ENCODE results near the gene NOTCH2. TPM values are rescaled to one million over a fixed set of nuclear protein-coding genes. Genes with fewer than 3 reads are reported as not detected.

The NOTCH2 gene
- total RNA-seq, 2 experiments from 2014 or later, result 64.0 to 76.0 TPM

DNA sequence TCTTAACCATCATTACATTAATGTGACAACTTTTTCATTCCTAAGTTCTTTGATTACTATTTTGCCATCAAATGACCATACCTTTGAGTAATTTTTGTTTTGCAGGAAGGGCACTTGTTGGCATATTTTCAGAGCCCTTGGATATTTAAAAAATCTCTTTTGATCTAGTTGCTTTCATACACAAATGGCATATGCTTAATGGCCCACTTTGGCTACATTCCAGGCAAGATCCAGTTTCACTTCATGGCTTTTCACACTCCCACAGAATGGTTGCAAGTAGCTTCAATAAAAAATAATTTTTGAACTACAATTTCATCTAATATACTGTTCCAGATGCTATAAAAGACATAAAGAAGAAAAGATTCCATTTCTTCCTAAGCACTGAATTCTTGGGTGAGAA, 191.3 kb downstream of the NOTCH2 start:
- H3K36me3 Mint-ChIP-seq (ENCODE audit: low read depth), result no peaks in the 10 kb centered on the region
- peaks cover 27% of the 10 kb centered on the region for H3K27me3 Mint-ChIP-seq
- H3K27ac Mint-ChIP-seq, result no peak overlapping the region
- ChIA-PET CTCF (interaction anchor here (1.0 to 2.3 kb wide), 2 partner anchors 8 to 19 kb away, joined by 4 to 11 read pairs; no protein-coding TSS in a partner anchor), POLR2A (no interaction called here)
- no peaks in the 10 kb centered on the region for H3K4me1 Mint-ChIP-seq
- DNase-seq, result no peak
- H3K9me3 Mint-ChIP-seq, result no peaks in the 10 kb centered on the region
- H3K4me3 Mint-ChIP-seq, result no peak overlapping the region

DNA sequence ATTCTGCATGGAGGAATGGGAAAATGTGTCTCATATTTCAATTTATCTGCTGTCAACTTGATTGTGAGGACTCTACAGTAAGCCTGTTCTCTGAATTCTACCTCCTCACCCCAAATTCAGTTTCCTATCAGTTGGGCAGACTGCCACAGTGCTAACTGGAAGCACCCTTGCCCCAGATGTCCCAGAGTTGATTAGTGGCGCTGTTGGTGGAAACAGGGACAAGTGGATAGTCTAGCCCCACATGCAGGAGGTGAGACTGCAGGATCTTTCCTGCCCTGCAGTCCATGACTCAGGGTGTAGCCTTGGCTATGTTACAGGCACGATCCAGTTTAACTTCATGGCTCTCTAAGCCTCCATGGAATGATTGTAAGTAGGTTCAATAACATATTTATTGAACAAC, 195.3 kb downstream of the NOTCH2 start:
- no peaks in the 10 kb centered on the region for H3K36me3 Mint-ChIP-seq (ENCODE audit: low read depth)
- peaks cover 42% of the 10 kb centered on the region for H3K27me3 Mint-ChIP-seq
- H3K9me3 Mint-ChIP-seq, result no peaks in the 10 kb centered on the region
- H3K4me1 Mint-ChIP-seq, result peaks cover 2% of the 10 kb centered on the region
- ChIA-PET POLR2A (no interaction called here), CTCF (interaction anchor here (0.7 to 1.2 kb wide), 3 partner anchors 9 to 15 kb away, joined by 3 read pairs; no protein-coding TSS in a partner anchor)
- no peak overlapping the region for H3K27ac Mint-ChIP-seq
- no peak for DNase-seq
- H3K4me3 Mint-ChIP-seq, result no peak overlapping the region

DNA sequence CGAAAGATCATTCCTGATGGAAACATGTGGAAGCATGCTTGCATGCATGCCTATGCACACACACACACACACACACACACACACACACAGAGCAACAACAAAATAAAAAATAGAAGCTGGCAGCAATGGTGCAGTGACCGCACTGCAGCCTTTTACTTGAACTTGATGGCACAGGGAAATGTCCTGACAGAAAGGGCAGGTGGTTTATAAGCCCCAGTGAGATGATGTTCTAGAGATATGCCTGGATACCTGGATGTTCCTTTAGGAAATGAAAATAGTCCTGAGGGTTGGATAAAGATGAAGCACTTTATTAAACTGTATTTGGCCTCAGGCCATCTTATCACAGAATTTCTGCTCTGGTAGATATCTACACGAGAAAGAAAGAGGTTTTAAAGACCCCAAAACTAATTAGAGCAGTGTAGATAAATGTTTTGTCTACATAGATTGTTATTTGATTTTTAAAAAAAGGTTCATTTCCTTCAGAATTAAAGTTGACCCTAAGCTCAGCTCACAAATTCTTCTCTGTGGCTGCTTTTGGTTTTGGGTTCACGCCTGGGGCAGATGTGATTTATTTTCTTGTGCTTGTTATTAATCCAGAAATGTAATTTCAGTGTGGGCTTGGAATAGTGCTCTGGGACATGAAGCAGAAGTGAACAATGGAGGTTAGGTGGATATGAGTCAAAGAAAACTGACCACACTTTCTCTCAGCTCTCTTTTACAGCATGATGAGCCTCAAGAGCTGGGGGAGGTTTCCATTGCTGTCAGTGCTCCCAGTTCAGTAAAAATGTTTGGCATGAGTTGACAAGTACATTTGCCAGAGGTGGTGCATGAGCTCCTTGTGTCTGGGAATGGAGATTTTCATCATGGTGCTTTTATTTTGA, 196.1 kb downstream of the NOTCH2 start:
- ChIA-PET CTCF (interaction anchor here (0.7 to 1.2 kb wide), 3 partner anchors 8 to 15 kb away, joined by 3 read pairs; no protein-coding TSS in a partner anchor), POLR2A (no interaction called here)
- H3K4me3 Mint-ChIP-seq, result no peak overlapping the region
- no peaks in the 10 kb centered on the region for H3K9me3 Mint-ChIP-seq
- H3K27ac Mint-ChIP-seq, result no peak overlapping the region
- H3K4me1 Mint-ChIP-seq, result peaks cover 2% of the 10 kb centered on the region
- no peaks in the 10 kb centered on the region for H3K36me3 Mint-ChIP-seq (ENCODE audit: low read depth)
- peaks cover 40% of the 10 kb centered on the region for H3K27me3 Mint-ChIP-seq
- DNase-seq, result no peak

DNA sequence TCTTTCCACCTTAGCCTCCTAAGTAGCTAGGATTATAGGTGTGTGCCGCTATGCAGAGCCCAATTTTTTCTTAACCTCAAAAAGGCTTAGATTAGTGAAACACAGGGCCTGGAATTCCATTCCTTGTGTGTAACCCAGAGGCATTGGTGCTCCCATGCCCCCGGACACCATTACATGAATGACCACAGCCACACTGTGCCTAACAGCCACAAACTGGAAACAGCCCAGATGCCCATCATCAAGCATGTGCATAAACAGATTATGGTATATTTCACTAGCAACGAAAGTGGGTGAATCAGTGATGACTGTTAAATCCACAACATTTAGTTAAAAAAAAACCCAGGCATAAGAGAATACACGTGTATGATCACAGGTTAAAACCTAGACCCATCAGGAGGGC, 197.6 kb downstream of the NOTCH2 start:
- Mint-ChIP-seq H3K4me1 (peaks cover 2% of the 10 kb centered on the region), H3K27me3 (peaks cover 39% of the 10 kb centered on the region), H3K36me3 (ENCODE audit: low read depth) (no peaks in the 10 kb centered on the region), H3K4me3 (no peak overlapping the region), H3K9me3 (no peaks in the 10 kb centered on the region), H3K27ac (no peak overlapping the region)
- no peak for DNase-seq
- POLR2A ChIA-PET, result no interaction called here
- CTCF ChIA-PET, result interaction anchor here (0.6 to 1.8 kb wide), 2 partner anchors 11 to 238 kb away, joined by 3 to 5 read pairs; no protein-coding TSS in a partner anchor

DNA sequence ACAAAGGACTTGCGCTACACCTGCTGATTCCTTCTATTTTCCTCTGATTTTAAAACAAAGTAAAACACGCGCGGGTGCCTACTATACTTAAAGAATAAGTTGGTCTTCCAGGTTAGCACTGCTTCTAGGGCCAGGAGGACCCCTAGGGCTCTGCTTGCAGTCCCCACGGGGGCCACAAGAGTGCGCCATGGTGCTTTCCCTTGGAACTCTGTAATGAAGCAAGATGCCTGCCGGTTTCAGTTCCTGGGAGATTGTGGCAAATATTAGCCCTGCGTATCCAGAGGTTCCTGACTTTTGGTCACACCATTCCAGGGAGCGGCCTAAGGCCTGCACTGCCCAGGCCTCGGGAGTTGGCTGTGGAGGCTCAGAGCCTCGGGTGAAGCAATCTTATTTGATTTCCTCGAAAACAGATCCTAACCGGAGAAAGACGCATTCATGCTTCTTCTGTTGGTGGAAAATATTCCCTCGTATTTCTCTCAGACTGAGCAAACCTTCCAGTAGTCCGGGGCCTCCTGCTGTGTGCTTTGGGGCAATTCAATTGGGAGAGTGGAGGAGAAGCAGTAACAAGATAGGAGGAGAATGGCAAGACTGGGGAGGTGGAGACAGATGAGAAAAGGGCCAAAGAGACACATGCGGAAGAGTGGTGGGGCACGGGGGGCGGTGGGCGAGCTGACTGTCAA, 198.4 kb downstream of the NOTCH2 start:
- H3K4me1 Mint-ChIP-seq, result peaks cover 2% of the 10 kb centered on the region
- H3K27me3 Mint-ChIP-seq, result peaks cover 46% of the 10 kb centered on the region
- no peak overlapping the region for H3K4me3 Mint-ChIP-seq
- no peak overlapping the region for H3K27ac Mint-ChIP-seq
- CTCF ChIA-PET, result interaction anchor here (1.1 to 4.0 kb wide), 5 partner anchors 8 to 13 kb away, joined by 3 to 16 read pairs (median 5); no protein-coding TSS in a partner anchor
- no peaks in the 10 kb centered on the region for H3K36me3 Mint-ChIP-seq (ENCODE audit: low read depth)
- no peaks in the 10 kb centered on the region for H3K9me3 Mint-ChIP-seq
- peak; percentile 73 for DNase-seq
- POLR2A ChIA-PET, result no interaction called here

DNA sequence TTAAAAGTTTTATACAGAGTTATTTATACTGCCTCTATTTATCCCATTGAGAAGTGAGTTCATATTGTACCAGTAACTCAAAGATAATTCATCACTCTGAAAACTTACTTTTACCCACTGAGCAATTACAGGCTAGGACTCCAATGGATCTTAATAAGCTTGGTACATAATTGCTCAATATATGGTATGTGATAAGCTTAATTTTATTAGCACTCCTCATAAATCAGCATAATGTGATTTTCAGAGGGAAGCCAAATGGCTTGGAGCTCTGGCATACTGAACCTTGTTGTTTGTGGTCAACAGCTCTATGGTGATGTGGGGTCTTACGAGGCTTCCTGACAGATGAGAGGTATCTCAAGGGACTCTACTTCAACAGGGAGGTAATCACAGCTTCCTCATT, 199.5 kb downstream of the NOTCH2 start:
- Mint-ChIP-seq H3K4me3 (no peak overlapping the region), H3K4me1 (peaks cover 2% of the 10 kb centered on the region), H3K27ac (no peak overlapping the region), H3K36me3 (ENCODE audit: low read depth) (no peaks in the 10 kb centered on the region), H3K9me3 (no peaks in the 10 kb centered on the region), H3K27me3 (peaks cover 54% of the 10 kb centered on the region)
- POLR2A ChIA-PET, result no interaction called here
- no peak for DNase-seq
- CTCF ChIA-PET, result interaction anchor here (1.1 to 4.0 kb wide), 4 partner anchors 9 to 61 kb away, joined by 3 to 16 read pairs (median 7); no protein-coding TSS in a partner anchor

DNA sequence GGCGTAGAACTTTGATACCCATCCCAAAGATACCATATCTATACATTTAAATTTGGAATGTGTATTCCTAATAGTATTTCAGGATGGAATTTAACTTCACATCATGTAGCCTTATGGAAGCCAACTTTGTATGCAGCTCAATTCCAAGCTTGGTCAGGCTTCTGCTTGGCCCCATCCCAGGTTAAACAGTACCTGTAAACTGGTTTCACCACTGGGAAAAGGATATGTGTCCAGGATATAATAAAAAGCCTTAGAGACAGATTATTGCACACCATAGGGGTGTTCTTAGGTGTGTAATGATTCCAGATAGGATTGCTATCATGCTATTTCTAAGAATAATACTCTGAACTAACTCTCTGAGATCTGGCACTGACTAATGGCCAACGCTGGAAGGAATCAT, 201.3 kb downstream of the NOTCH2 start:
- no peaks in the 10 kb centered on the region for H3K36me3 Mint-ChIP-seq (ENCODE audit: low read depth)
- H3K27me3 Mint-ChIP-seq, result peaks cover 55% of the 10 kb centered on the region
- H3K4me1 Mint-ChIP-seq, result peaks cover 2% of the 10 kb centered on the region
- ChIA-PET CTCF (interaction anchor here (4.0 kb wide), 1 partner anchor 8 kb away, joined by 16 read pairs; no protein-coding TSS in a partner anchor), POLR2A (no interaction called here)
- H3K4me3 Mint-ChIP-seq, result no peak overlapping the region
- no peak for DNase-seq
- H3K9me3 Mint-ChIP-seq, result no peaks in the 10 kb centered on the region
- no peak overlapping the region for H3K27ac Mint-ChIP-seq

DNA sequence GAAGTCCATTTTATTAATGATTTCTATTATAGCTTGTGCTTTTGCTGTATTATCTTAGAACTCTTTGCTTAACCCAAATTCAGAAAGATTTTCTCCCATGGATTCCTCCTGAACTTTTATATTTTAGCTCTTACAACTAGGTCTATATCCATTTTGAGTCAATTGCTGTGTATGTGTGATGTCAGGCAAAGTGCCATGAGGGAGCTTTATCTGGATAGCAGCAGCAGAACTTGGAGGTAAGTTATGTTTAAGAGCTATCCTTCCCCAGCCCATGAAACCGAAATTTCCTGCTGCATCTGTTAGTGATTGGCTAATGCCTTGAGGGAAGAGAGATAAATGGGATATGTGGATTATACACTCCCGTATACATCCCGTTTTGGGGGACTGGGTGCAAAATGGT, 203.0 kb downstream of the NOTCH2 start:
- Mint-ChIP-seq H3K27me3 (peaks cover 56% of the 10 kb centered on the region), H3K4me1 (peaks cover 2% of the 10 kb centered on the region), H3K27ac (no peak overlapping the region), H3K4me3 (no peak overlapping the region), H3K9me3 (no peaks in the 10 kb centered on the region), H3K36me3 (ENCODE audit: low read depth) (no peaks in the 10 kb centered on the region)
- ChIA-PET POLR2A (no interaction called here), CTCF (no interaction called here)
- DNase-seq, result no peak

DNA sequence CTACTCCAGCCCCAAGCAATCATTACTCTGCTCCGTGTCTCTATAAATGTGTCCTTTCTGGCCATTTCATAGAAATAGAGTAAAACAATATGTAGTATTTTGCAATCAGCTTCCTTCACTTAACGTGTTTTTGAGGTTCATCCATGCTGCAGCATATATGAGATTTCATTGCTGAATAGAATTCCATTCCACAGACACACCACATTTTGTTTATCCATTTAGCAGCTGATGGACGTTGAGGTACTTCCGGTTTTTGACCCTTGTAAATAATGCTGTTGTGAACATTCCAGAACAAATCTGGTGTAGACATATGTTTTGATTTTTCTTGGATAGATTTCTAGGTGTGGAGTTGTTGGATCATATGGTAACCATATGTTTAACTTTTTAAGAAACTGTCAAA, 203.8 kb downstream of the NOTCH2 start:
- ChIA-PET CTCF (interaction anchor here (0.7 kb wide), 1 partner anchor 8 kb away, joined by 3 read pairs; no protein-coding TSS in a partner anchor), POLR2A (no interaction called here)
- H3K4me3 Mint-ChIP-seq, result no peak overlapping the region
- H3K36me3 Mint-ChIP-seq (ENCODE audit: low read depth), result no peaks in the 10 kb centered on the region
- peaks cover 56% of the 10 kb centered on the region for H3K27me3 Mint-ChIP-seq
- H3K4me1 Mint-ChIP-seq, result no peaks in the 10 kb centered on the region
- H3K27ac Mint-ChIP-seq, result no peak overlapping the region
- no peaks in the 10 kb centered on the region for H3K9me3 Mint-ChIP-seq
- no peak for DNase-seq

DNA sequence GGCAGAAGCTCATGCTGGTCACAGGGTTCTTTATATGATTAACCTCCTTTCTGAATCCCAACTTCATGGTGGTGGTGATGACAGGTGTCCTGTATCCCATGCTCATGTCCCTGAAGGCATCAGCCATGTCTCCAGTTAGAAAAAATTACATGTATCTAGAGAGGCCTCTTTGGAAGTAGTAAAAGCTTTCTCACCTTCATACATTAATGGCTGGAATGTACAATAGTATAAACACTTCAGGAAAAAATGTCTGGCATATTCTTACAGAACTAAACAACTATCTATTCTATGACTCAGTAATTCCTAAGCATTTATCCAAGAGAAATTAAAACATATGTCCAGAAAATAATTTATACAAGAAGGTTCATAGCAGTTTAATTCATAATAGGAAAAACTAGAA, 207.2 kb downstream of the NOTCH2 start:
- H3K27me3 Mint-ChIP-seq, result peaks cover 40% of the 10 kb centered on the region
- no peak for DNase-seq
- H3K4me1 Mint-ChIP-seq, result peaks cover 22% of the 10 kb centered on the region
- ChIA-PET CTCF (interaction anchor here (0.7 kb wide), 1 partner anchor 9 kb away, joined by 5 read pairs; no protein-coding TSS in a partner anchor), POLR2A (no interaction called here)
- H3K27ac Mint-ChIP-seq, result no peak overlapping the region
- no peaks in the 10 kb centered on the region for H3K9me3 Mint-ChIP-seq
- no peaks in the 10 kb centered on the region for H3K36me3 Mint-ChIP-seq (ENCODE audit: low read depth)
- H3K4me3 Mint-ChIP-seq, result no peak overlapping the region

Other genes starting within 250 kb of the NOTCH2 start
- not detected for gene ADAM30, start 173.1 kb downstream of the NOTCH2 start, total RNA-seq
- 10 to 100 TPM; 24.4 to 28.1 TPM for gene SEC22B, start 106.9 kb upstream of the NOTCH2 start, total RNA-seq